Loucy (cell line): ENCODE results near the gene RALGAPB.

Experiments used
- H2AFZ ChIP-seq: fragments of 200-600 bp; sonication (generic); 2 replicates; pipeline ENCODE4 v1.6.0; 2016; ENCODE audit warnings: antibody characterized with exemption, mild to moderate bottlenecking, low read length, moderate library complexity
- H3F3A ChIP-seq: fragments of 200-600 bp; 2 replicates; pipeline ENCODE4 v1.6.0; 2016; ENCODE audit warnings: antibody characterized with exemption, low read depth, mild to moderate bottlenecking
- H3K27me3 ChIP-seq: fragments of 200-600 bp; sonication (generic); 2 replicates; pipeline ENCODE4 v1.6.1; 2014; ENCODE audit warnings: low read length, mild to moderate bottlenecking; ENCODE audit not compliant: insufficient read depth, poor library complexity, severe bottlenecking
- H3K36me3 ChIP-seq: fragments of 200-600 bp; sonication (generic); 2 replicates; pipeline ENCODE4 v1.6.1; 2016; ENCODE audit warnings: low read length; ENCODE audit not compliant: insufficient read depth
- H3K4me1 ChIP-seq: fragments of 200-600 bp; sonication (generic); 2 replicates; pipeline ENCODE4 v1.5.1; 2014; ENCODE audit warnings: low read length, mild to moderate bottlenecking; ENCODE audit not compliant: insufficient read depth, poor library complexity, severe bottlenecking
- H3K4me2 ChIP-seq: fragments of 200-600 bp; sonication (generic); 2 replicates; pipeline ENCODE4 v1.6.0; 2014; ENCODE audit warnings: antibody characterized with exemption, low read length, low read depth, mild to moderate bottlenecking; ENCODE audit not compliant: poor library complexity, severe bottlenecking
- H3K4me3 ChIP-seq: fragments of 200-600 bp; sonication (generic); 2 replicates; pipeline ENCODE4 v1.5.1; 2014; ENCODE audit warnings: low read length, mild to moderate bottlenecking, mixed read lengths; ENCODE audit not compliant: poor library complexity, severe bottlenecking
- H3K79me2 ChIP-seq: fragments of 200-600 bp; sonication (generic); 2 replicates; pipeline ENCODE4 v1.6.1; 2014; ENCODE audit warnings: low read length; ENCODE audit not compliant: insufficient read depth
- H3K9ac ChIP-seq: fragments of 200-600 bp; sonication (generic); 2 replicates; pipeline ENCODE4 v1.6.0; 2014; ENCODE audit warnings: mild to moderate bottlenecking, low read depth, low read length, moderate library complexity; ENCODE audit not compliant: poor library complexity, severe bottlenecking
- H3K9me2 ChIP-seq: fragments of 200-600 bp; sonication (generic); replicated peaks from 2 replicates; pipeline ENCODE4 v1.6.1; 2016; ENCODE audit warnings: low read depth, low read length, mixed read lengths
- H3K9me3 ChIP-seq: fragments of 200-600 bp; sonication (generic); 2 replicates; pipeline ENCODE4 v1.6.1; 2014; ENCODE audit warnings: mild to moderate bottlenecking, antibody characterized with exemption, low read length, low read depth; ENCODE audit not compliant: insufficient read depth
- H4K20me1 ChIP-seq: fragments of 200-600 bp; sonication (generic); 2 replicates; pipeline ENCODE4 v1.6.0; 2014; ENCODE audit warnings: antibody characterized with exemption, low read length, mild to moderate bottlenecking; ENCODE audit not compliant: insufficient read depth, poor library complexity, severe bottlenecking
- CTCF ChIP-seq: fragments of 200-600 bp; sonication (generic); conservative IDR thresholded peaks from 2 replicates; pipeline ENCODE4 v1.5.1; 2014; ENCODE audit warnings: mild to moderate bottlenecking, antibody characterized with exemption, low read length
- EZH2phosphoT487 ChIP-seq: fragments of 200-600 bp; IDR thresholded peaks from 2 replicates; pipeline ENCODE4 v1.6.1; 2018; ENCODE audit warnings: antibody characterized with exemption, mild to moderate bottlenecking, moderate library complexity, borderline replicate concordance

Gene RALGAPB

GRCh38 chr20:38584099-38584763 is 111.6 kb downstream of the RALGAPB start:
- no peak for TF ChIP-seq EZH2phosphoT487
- no peaks in the 10 kb centered on the region for H3K36me3 ChIP-seq
- no peaks in the 10 kb centered on the region for H3K9me3 ChIP-seq
- H3K4me2 ChIP-seq = no peak overlapping the region
- H3K79me2 ChIP-seq = no peaks in the 10 kb centered on the region
- no peak overlapping the region for H3K9ac ChIP-seq
- H4K20me1 ChIP-seq = no peaks in the 10 kb centered on the region
- no peak overlapping the region for H3K4me3 ChIP-seq
- no peaks in the 10 kb centered on the region for H3K4me1 ChIP-seq
- H3K9me2 ChIP-seq = no peaks in the 10 kb centered on the region
- H2AFZ ChIP-seq = no peak overlapping the region
- H3K27me3 ChIP-seq = no peaks in the 10 kb centered on the region
- H3F3A ChIP-seq = no peaks in the 10 kb centered on the region

GRCh38 chr20:38585404-38586180 is 112.9 kb downstream of the RALGAPB start:
- H2AFZ ChIP-seq = no peak overlapping the region

GRCh38 chr20:38586181-38586525 is 113.5 kb downstream of the RALGAPB start:
- Histone ChIP-seq H3K4me2 (no peak overlapping the region), H3K9ac (no peak overlapping the region), H4K20me1 (no peaks in the 10 kb centered on the region), H3K27me3 (no peaks in the 10 kb centered on the region), H3K9me3 (no peaks in the 10 kb centered on the region), H3K4me1 (no peaks in the 10 kb centered on the region), H3K9me2 (no peaks in the 10 kb centered on the region), H3K79me2 (no peaks in the 10 kb centered on the region), H3F3A (no peaks in the 10 kb centered on the region), H3K4me3 (no peak overlapping the region), H3K36me3 (no peaks in the 10 kb centered on the region), H2AFZ (no peak overlapping the region)
- TF ChIP-seq EZH2phosphoT487 = no peak
- TF ChIP-seq CTCF = no peak

More at GRCh38 chr20:38585404-38586180, 112.9 kb downstream of the RALGAPB start:
- Histone ChIP-seq H3K79me2 (no peaks in the 10 kb centered on the region), H3K9me3 (no peaks in the 10 kb centered on the region), H3K9me2 (no peaks in the 10 kb centered on the region), H3K36me3 (no peaks in the 10 kb centered on the region), H3F3A (no peaks in the 10 kb centered on the region), H3K4me2 (no peak overlapping the region), H3K4me1 (no peaks in the 10 kb centered on the region), H3K9ac (no peak overlapping the region), H4K20me1 (no peaks in the 10 kb centered on the region), H3K27me3 (no peaks in the 10 kb centered on the region), H3K4me3 (no peak overlapping the region)
- TF ChIP-seq EZH2phosphoT487 (no peak), CTCF (no peak)
